Endothelial cell of umbilical vein (primary cell): Measurements from ENCODE around the gene WDR11. TPM values are rescaled to one million over a fixed set of nuclear protein-coding genes. Genes with fewer than 3 reads are reported as not detected.

Source experiments
- BruUV-seq: library from RNA; stranded (reverse); fragments of 400-500 nt; replicated peaks from 2 replicates; lab custom pipeline; 2021; lab: Mats Ljungman, UMichigan
- CTCF ChIA-PET: fragments of 300-600, 350-600 bp; sonication (Branson Sonifier 250); formaldehyde crosslinking; loops from one replicate; lab custom pipeline; 2021; ENCODE audit warnings: antibody characterized with exemption, inconsistent platforms; lab: Charles Lee
- POLR2A ChIA-PET: fragments of 300-600, 350-600 bp; sonication (Branson Sonifier 250); formaldehyde crosslinking; loops from one replicate; lab custom pipeline; 2021; ENCODE audit warnings: antibody characterized with exemption, inconsistent platforms; lab: Charles Lee
- DNase-seq: peaks from one replicate; pipeline ENCODE4 v3.0.0-alpha.2; 2011; ENCODE audit warnings: low read depth, low spot score
- FAIRE-seq: peaks from 2 replicates; lab custom pipeline; 2011; peaks lifted over from hg19 to GRCh38; lab: Jason Lieb, UNC
- H2AFZ ChIP-seq: 2 replicates; pipeline ENCODE4 v1.6.0; 2012; ENCODE audit warnings: low read depth, low read length, control low read depth, inconsistent platforms
- H3K27ac ChIP-seq: 2 replicates; pipeline ENCODE4 v1.5.1; 2011; ENCODE audit warnings: low read depth, mild to moderate bottlenecking, control low read depth, low read length, moderate library complexity; ENCODE audit not compliant: insufficient read depth
- H3K27me3 ChIP-seq, 2 experiments: 2 replicates each; pipeline versions ENCODE4 v1.6.0 to v1.6.1; 2011; ENCODE audit warnings: low read length in 2 of 2, mixed read lengths in 1 of 2; ENCODE audit not compliant: control insufficient read depth in 2 of 2, insufficient read depth in 2 of 2
- H3K36me3 ChIP-seq, 2 experiments: 2 replicates in 1 of 2; 3 replicates in 1 of 2; pipeline ENCODE4 v1.5.1; 2011; ENCODE audit warnings: low read length in 2 of 2, mild to moderate bottlenecking in 1 of 2, moderate library complexity in 1 of 2; ENCODE audit not compliant: control insufficient read depth in 2 of 2, insufficient read depth in 2 of 2; ENCODE audit errors: extremely low read depth in 1 of 2
- H3K4me1 ChIP-seq: 3 replicates; pipeline ENCODE4 v1.5.1; 2011; ENCODE audit warnings: mild to moderate bottlenecking, low read length; ENCODE audit not compliant: control insufficient read depth, insufficient read depth; ENCODE audit errors: extremely low read depth
- H3K4me2 ChIP-seq: 2 replicates; pipeline ENCODE4 v1.6.1; 2011; ENCODE audit warnings: low read length, control low read depth, mixed read lengths; ENCODE audit not compliant: insufficient read depth
- H3K4me3 ChIP-seq, 3 experiments: fragments of 200-600 bp in 1 of 3; sonication (generic), shearing (Covaris generic) in 1 of 3; replicated peaks in 1 of 3; 2 replicates each; pipeline ENCODE4 v1.5.1; 2011 to 2016; ENCODE audit warnings: control low read depth in 3 of 3, low read length in 3 of 3, mild to moderate bottlenecking in 2 of 3, inconsistent platforms in 1 of 3, low read depth in 1 of 3, moderate library complexity in 1 of 3; ENCODE audit not compliant: insufficient read depth in 1 of 3
- H3K79me2 ChIP-seq: 2 replicates; pipeline ENCODE4 v1.6.0; 2012; ENCODE audit warnings: low read length, inconsistent platforms; ENCODE audit not compliant: control insufficient read depth, insufficient read depth
- H3K9ac ChIP-seq: replicated peaks from 2 replicates; pipeline ENCODE3; 2011; ENCODE audit warnings: low read length, control low read depth; ENCODE audit not compliant: insufficient read depth; ENCODE audit errors: extremely low read depth
- H3K9me1 ChIP-seq: replicated peaks from 3 replicates; pipeline ENCODE4 v1.6.0; 2011; ENCODE audit warnings: mild to moderate bottlenecking, low read length; ENCODE audit not compliant: control insufficient read depth, insufficient read depth; ENCODE audit errors: extremely low read depth
- H3K9me3 ChIP-seq: replicated peaks from 2 replicates; pipeline ENCODE4 v1.5.1; 2012; ENCODE audit warnings: low read length, inconsistent platforms; ENCODE audit not compliant: control insufficient read depth, insufficient read depth
- H4K20me1 ChIP-seq: replicated peaks from 2 replicates; pipeline ENCODE3; 2011; ENCODE audit warnings: mild to moderate bottlenecking, low read length; ENCODE audit not compliant: control insufficient read depth, insufficient read depth; ENCODE audit errors: extremely low read depth
- CTCF ChIP-seq, 2 donors: IDR thresholded peaks; 1 replicate in 1 of 2; 2 replicates in 1 of 2; pipeline ENCODE4 v1.5.1; 2011; ENCODE audit warnings: low read length in 2 of 2, mild to moderate bottlenecking in 2 of 2, moderate library complexity in 2 of 2, control low read depth in 1 of 2, inconsistent platforms in 1 of 2, low read depth in 1 of 2; ENCODE audit not compliant: insufficient read depth in 1 of 2; ENCODE audit errors: extremely low read depth in 1 of 2
- EZH2 ChIP-seq: IDR thresholded peaks from 2 replicates; pipeline ENCODE4 v1.6.1; 2012; ENCODE audit warnings: borderline replicate concordance, low read depth, mild to moderate bottlenecking, moderate library complexity, low read length, inconsistent platforms; ENCODE audit not compliant: severe bottlenecking
- FOS ChIP-seq: IDR thresholded peaks from 2 replicates; pipeline ENCODE4 v1.6.1; 2011; ENCODE audit warnings: mild to moderate bottlenecking, low read length, moderate library complexity, borderline replicate concordance; ENCODE audit not compliant: insufficient read depth
- GATA2 ChIP-seq: IDR thresholded peaks from 2 replicates; pipeline ENCODE4 v1.7.0; 2011; ENCODE audit warnings: low read depth, mild to moderate bottlenecking, moderate library complexity, mixed read lengths, low read length; ENCODE audit not compliant: insufficient read length, insufficient read depth
- JUN ChIP-seq: IDR thresholded peaks from 2 replicates; pipeline ENCODE4 v1.6.1; 2011; ENCODE audit warnings: borderline replicate concordance, low read depth; ENCODE audit not compliant: insufficient read length, insufficient read depth
- MAX ChIP-seq: IDR thresholded peaks from 2 replicates; pipeline ENCODE4 v1.6.1; 2011; ENCODE audit not compliant: insufficient read depth, insufficient read length
- MYC ChIP-seq: IDR thresholded peaks from one replicate; pipeline ENCODE4 v1.6.1; 2011; ENCODE audit warnings: mild to moderate bottlenecking, low read depth, low read length
- POLR2A ChIP-seq: IDR thresholded peaks from 2 replicates; pipeline ENCODE4 v1.6.1; 2012; ENCODE audit warnings: low read depth, mild to moderate bottlenecking, control low read depth, low read length
- POLR2AphosphoS5 ChIP-seq: IDR thresholded peaks from 2 replicates; pipeline ENCODE4 v1.6.1; 2012; ENCODE audit warnings: low read depth, mild to moderate bottlenecking, control low read depth, low read length, moderate library complexity; ENCODE audit not compliant: insufficient read depth
- dilution Hi-C: fragments of 300-500 bp; cut with MboI; formaldehyde crosslinking; loops from one replicate; pipeline ENCODE4 v1.15.0; 2019; ENCODE audit warnings: low sequenced_read_pairs; ENCODE audit not compliant: extremely low pct_ligation_motif_present
- intact Hi-C: fragments of 100-400 bp; cut with micrococcal nuclease; formaldehyde crosslinking; loops from one replicate; pipeline ENCODE4 v1.10.0; 2022
- polyA plus RNA-seq, 4 experiments: library from polyadenylated mRNA; depleted of rRNA in 3 of 4; stranded (reverse) in 3 of 4; unstranded in 1 of 4; fragments of >200 nt; gene quantifications; 2 replicates each; pipeline versions ENCODE4 v1.2.1 to v1.2.3, GENCODE V29; 2011 to 2012; ENCODE audit warnings: missing spikeins in 1 of 4
- total RNA-seq: library from RNA; stranded (reverse); gene quantifications from 2 replicates; pipeline ENCODE4 v1.2.3, GENCODE V29; 2021

WDR11 gene
- total and polyA plus RNA-seq, 2 donors (not counting 3 experiments of a cell fraction or from before 2014, with no cell fraction given) = 63.6 to 73.9 TPM

- BruUV-seq = no TSS peak
- no peak for DNase-seq
- Histone ChIP-seq H4K20me1 (peaks cover 5% of the 10 kb centered on the region), H3K4me1 (no peaks in the 10 kb centered on the region), H3K4me3 (no peak overlapping the region), H3K9ac (no peak overlapping the region), H3K79me2 (peaks cover 10% of the 10 kb centered on the region), H3K4me2 (no peak overlapping the region), H3K9me1 (no peaks in the 10 kb centered on the region), H3K27ac (no peak overlapping the region), H3K36me3 (peaks cover 3 to 19% of the 10 kb centered on the region in 2 experiments), H3K27me3 (no peaks in the 10 kb centered on the region), H2AFZ (no peak overlapping the region), H3K9me3 (no peaks in the 10 kb centered on the region)
- FAIRE-seq = no peak
- intact Hi-C loops (no loop called here), dilution Hi-C loops (no loop called here)
- TF ChIP-seq MAX (no peak), POLR2A (no peak), MYC (no peak), EZH2 (no peak), JUN (no peak), GATA2 (no peak), FOS (no peak), CTCF (IDR thresholded peaks at IDR 0.05; ENCODE audit: extremely low read depth in 1 of 2, insufficient read depth in 1 of 2, low read depth in 1 of 2, low read length in 2 of 2) (no peak), POLR2AphosphoS5 (no peak)
- ChIA-PET CTCF (no interaction called here), POLR2A (no interaction called here)
Observed at GRCh38 chr10:120861178-120861855, 10.2 kb downstream of the WDR11 start.
